ENCODE data around the gene ARMS2.

The ARMS2 gene

DNA sequence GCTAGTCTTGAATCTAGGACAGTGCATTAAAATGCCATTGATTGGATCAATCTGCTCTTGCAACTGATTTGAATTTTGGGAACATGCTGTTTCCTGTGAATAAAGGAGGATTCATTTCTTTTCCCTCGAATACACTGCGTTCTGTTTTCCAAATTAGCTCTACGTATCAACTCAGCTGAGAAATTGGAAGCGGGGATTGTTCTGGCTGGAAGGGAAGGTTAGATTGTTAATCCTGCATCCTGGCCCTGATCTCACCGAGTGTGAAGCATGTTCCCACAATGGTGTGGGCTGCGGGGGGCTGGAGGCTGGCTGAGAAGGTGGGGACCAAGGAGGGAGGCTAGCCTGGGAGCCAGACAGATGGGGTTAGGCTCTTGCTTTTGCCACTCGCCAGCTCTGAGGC, 24.5 kb downstream of the ARMS2 start:
- TF ChIP-seq PATZ1 (CRISPR knock-in tag; IDR thresholded peaks at IDR 0.05; ENCODE audit: borderline replicate concordance) (no peak), ZFP3 (CRISPR knock-in tag; IDR thresholded peaks at IDR 0.05) (no peak), ISL1 (CRISPR knock-in tag; IDR thresholded peaks at IDR 0.05) (no peak), CSDC2 (CRISPR knock-in tag; IDR thresholded peaks at IDR 0.05) (no peak), GLIS3 (CRISPR knock-in tag; IDR thresholded peaks at IDR 0.05) (no peak)
- TF ChIP-seq, protein P1, sequence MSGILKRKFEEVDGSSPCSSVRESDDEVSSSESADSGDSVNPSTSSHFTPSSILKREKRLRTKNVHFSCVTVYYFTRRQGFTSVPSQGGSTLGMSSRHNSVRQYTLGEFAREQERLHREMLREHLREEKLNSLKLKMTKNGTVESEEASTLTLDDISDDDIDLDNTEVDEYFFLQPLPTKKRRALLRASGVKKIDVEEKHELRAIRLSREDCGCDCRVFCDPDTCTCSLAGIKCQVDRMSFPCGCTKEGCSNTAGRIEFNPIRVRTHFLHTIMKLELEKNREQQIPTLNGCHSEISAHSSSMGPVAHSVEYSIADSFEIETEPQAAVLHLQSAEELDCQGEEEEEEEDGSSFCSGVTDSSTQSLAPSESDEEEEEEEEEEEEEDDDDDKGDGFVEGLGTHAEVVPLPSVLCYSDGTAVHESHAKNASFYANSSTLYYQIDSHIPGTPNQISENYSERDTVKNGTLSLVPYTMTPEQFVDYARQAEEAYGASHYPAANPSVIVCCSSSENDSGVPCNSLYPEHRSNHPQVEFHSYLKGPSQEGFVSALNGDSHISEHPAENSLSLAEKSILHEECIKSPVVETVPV (CRISPR knock-in tag; IDR thresholded peaks at IDR 0.05): no peak
- no peak for ATAC-seq

DNA sequence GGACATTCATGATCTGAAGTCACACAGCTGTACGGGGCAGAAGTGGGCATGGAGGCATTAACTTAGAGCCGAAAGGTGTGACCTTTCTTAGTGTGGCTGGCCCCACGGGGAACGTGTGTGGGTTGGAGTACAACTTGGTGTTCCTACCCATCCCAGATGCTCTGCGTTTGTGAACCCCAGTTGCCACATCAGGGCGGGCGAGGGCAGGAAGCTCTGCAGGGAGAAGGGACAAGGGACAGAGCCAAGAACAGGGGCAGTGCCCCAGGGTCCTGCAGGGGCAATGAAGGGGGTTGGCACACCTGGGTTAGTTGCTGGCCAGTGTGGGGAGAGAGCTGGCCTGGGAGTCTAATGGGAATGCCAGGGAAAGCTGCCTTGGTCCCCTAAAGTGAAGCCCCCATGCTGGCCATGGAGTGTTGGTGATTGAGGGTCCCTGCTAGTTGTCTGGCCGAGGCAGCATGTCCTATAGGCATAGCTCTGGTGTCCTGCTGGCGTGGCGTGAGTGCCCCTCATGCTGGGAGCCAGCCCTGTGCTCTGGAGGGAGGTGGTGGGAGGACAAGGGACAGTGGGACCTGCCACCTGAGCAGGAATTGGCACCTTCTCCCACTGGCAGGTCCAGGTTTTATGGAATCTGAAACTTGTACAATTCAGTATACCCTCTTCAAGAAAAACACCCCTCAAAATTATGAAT, 25.8 kb downstream of the ARMS2 start:
- TF ChIP-seq ZNF70 (CRISPR knock-in tag; IDR thresholded peaks at IDR 0.05) (no peak), TCF4 (CRISPR knock-in tag; IDR thresholded peaks at IDR 0.05; ENCODE audit: borderline replicate concordance) (no peak), TOX (CRISPR knock-in tag; IDR thresholded peaks at IDR 0.05; ENCODE audit: borderline replicate concordance) (no peak), ZNF8 (CRISPR knock-in tag; IDR thresholded peaks at IDR 0.05) (no peak), PPARA (CRISPR knock-in tag; IDR thresholded peaks at IDR 0.05; ENCODE audit: borderline replicate concordance) (no peak), ZFP3 (CRISPR knock-in tag; IDR thresholded peaks at IDR 0.05) (no peak), GLIS3 (CRISPR knock-in tag; IDR thresholded peaks at IDR 0.05) (no peak), PATZ1 (CRISPR knock-in tag; IDR thresholded peaks at IDR 0.05; ENCODE audit: borderline replicate concordance) (no peak), ESRRG (CRISPR knock-in tag; IDR thresholded peaks at IDR 0.05) (no peak), ZFP30 (CRISPR knock-in tag; IDR thresholded peaks at IDR 0.05) (no peak), RARB (CRISPR knock-in tag; IDR thresholded peaks at IDR 0.05) (no peak), OSR1 (CRISPR knock-in tag; IDR thresholded peaks at IDR 0.05) (no peak)
- TF ChIP-seq, protein P2, sequence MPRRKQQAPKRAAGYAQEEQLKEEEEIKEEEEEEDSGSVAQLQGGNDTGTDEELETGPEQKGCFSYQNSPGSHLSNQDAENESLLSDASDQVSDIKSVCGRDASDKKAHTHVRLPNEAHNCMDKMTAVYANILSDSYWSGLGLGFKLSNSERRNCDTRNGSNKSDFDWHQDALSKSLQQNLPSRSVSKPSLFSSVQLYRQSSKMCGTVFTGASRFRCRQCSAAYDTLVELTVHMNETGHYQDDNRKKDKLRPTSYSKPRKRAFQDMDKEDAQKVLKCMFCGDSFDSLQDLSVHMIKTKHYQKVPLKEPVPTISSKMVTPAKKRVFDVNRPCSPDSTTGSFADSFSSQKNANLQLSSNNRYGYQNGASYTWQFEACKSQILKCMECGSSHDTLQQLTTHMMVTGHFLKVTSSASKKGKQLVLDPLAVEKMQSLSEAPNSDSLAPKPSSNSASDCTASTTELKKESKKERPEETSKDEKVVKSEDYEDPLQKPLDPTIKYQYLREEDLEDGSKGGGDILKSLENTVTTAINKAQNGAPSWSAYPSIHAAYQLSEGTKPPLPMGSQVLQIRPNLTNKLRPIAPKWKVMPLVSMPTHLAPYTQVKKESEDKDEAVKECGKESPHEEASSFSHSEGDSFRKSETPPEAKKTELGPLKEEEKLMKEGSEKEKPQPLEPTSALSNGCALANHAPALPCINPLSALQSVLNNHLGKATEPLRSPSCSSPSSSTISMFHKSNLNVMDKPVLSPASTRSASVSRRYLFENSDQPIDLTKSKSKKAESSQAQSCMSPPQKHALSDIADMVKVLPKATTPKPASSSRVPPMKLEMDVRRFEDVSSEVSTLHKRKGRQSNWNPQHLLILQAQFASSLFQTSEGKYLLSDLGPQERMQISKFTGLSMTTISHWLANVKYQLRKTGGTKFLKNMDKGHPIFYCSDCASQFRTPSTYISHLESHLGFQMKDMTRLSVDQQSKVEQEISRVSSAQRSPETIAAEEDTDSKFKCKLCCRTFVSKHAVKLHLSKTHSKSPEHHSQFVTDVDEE (CRISPR knock-in tag; IDR thresholded peaks at IDR 0.05): no peak
- ATAC-seq: no peak

- ATAC-seq: no peak
Measured at GRCh38 chr10:122481296-122482056, 27.0 kb downstream of the ARMS2 start.

More at GRCh38 chr10:122481296-122482056, 27.0 kb downstream of the ARMS2 start:
- TF ChIP-seq ZC3H10 (CRISPR knock-in tag; IDR thresholded peaks at IDR 0.05) (no peak), ZNF70 (CRISPR knock-in tag; IDR thresholded peaks at IDR 0.05) (no peak), ISL1 (CRISPR knock-in tag; IDR thresholded peaks at IDR 0.05) (no peak), RARB (CRISPR knock-in tag; IDR thresholded peaks at IDR 0.05) (no peak)
- TF ChIP-seq, protein P2 (CRISPR knock-in tag; IDR thresholded peaks at IDR 0.05): no peak
